ENCODE data around the gene RFNG. TPM values are rescaled to one million over a fixed set of nuclear protein-coding genes. Genes with fewer than 3 reads are reported as not detected.

Gene RFNG
- total and polyA plus RNA-seq, 10 of the 15 experiments (the other 5 are each of a cell fraction or from before 2014, with no cell fraction given) = 0.10 to 19.6 (median 6.2) TPM

DNA sequence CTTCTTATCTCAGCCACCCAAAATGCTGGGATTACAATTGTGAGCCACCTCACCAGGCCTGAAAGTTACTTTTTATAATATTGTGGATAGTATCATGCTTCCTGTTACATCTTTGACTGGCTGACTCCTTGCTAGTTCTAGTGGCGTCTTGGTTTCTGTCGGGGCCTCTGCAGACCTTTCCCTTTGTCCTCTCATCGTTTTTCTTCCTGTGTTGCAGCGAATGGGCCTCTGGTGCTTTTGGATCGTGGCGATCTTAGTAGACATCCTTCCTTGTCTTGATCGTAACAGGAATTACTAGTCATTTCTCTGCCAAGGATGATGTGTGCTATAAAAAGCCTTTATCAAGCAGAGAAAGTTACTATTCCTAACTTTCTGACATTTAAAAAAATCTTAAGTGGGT is 53.4 kb downstream of the RFNG start (continued):
- TF ChIP-seq, protein P1, sequence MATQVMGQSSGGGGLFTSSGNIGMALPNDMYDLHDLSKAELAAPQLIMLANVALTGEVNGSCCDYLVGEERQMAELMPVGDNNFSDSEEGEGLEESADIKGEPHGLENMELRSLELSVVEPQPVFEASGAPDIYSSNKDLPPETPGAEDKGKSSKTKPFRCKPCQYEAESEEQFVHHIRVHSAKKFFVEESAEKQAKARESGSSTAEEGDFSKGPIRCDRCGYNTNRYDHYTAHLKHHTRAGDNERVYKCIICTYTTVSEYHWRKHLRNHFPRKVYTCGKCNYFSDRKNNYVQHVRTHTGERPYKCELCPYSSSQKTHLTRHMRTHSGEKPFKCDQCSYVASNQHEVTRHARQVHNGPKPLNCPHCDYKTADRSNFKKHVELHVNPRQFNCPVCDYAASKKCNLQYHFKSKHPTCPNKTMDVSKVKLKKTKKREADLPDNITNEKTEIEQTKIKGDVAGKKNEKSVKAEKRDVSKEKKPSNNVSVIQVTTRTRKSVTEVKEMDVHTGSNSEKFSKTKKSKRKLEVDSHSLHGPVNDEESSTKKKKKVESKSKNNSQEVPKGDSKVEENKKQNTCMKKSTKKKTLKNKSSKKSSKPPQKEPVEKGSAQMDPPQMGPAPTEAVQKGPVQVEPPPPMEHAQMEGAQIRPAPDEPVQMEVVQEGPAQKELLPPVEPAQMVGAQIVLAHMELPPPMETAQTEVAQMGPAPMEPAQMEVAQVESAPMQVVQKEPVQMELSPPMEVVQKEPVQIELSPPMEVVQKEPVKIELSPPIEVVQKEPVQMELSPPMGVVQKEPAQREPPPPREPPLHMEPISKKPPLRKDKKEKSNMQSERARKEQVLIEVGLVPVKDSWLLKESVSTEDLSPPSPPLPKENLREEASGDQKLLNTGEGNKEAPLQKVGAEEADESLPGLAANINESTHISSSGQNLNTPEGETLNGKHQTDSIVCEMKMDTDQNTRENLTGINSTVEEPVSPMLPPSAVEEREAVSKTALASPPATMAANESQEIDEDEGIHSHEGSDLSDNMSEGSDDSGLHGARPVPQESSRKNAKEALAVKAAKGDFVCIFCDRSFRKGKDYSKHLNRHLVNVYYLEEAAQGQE (IDR thresholded peaks at IDR 0.05; ENCODE audit: low read depth, low read length) = no peak
- TF ChIP-seq CREB1 (IDR thresholded peaks at IDR 0.05; ENCODE audit: low read depth) (no peak), STAT3 (IDR thresholded peaks at IDR 0.05; ENCODE audit: low read depth, low read length) (no peak), KAT2A (conservative IDR thresholded peaks at IDR 0.05; ENCODE audit: control insufficient read depth, low read depth, low read length) (no peak)
- TF ChIP-seq, protein P2, sequence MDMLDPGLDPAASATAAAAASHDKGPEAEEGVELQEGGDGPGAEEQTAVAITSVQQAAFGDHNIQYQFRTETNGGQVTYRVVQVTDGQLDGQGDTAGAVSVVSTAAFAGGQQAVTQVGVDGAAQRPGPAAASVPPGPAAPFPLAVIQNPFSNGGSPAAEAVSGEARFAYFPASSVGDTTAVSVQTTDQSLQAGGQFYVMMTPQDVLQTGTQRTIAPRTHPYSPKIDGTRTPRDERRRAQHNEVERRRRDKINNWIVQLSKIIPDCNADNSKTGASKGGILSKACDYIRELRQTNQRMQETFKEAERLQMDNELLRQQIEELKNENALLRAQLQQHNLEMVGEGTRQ (IDR thresholded peaks at IDR 0.05; ENCODE audit: borderline replicate concordance, low read depth, low read length) = no peak
- TF ChIP-seq, protein P3, sequence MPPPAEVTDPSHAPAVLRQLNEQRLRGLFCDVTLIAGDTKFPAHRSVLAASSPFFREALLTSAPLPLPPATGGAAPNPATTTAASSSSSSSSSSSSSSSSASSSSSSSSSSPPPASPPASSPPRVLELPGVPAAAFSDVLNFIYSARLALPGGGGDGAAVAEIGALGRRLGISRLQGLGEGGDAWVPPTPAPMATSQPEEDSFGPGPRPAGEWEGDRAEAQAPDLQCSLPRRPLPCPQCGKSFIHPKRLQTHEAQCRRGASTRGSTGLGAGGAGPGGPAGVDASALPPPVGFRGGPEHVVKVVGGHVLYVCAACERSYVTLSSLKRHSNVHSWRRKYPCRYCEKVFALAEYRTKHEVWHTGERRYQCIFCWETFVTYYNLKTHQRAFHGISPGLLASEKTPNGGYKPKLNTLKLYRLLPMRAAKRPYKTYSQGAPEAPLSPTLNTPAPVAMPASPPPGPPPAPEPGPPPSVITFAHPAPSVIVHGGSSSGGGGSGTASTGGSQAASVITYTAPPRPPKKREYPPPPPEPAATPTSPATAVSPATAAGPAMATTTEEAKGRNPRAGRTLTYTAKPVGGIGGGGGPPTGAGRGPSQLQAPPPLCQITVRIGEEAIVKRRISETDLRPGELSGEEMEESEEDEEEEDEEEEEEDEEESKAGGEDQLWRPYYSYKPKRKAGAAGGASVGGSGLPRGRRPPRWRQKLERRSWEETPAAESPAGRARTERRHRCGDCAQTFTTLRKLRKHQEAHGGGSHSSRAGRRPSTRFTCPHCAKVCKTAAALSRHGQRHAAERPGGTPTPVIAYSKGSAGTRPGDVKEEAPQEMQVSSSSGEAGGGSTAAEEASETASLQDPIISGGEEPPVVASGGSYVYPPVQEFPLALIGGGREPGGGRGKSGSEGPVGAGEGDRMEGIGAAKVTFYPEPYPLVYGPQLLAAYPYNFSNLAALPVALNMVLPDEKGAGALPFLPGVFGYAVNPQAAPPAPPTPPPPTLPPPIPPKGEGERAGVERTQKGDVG (CRISPR knock-in tag; IDR thresholded peaks at IDR 0.05) = no peak

Other genes with a start within 250 kb of the RFNG start
Only the 7 nearest of the 25 such genes appear.
- gene CENPX, start 28.9 kb downstream of the RFNG start, total RNA-seq (2014; rRNA removed) = 84.0 and 101 TPM in 2 replicates
- 36.1 and 39.4 TPM in 2 replicates for gene CENPX, start 28.9 kb downstream of the RFNG start, total RNA-seq (2014; rRNA removed; fragmentation: Illumina TruSeq; extraction: Trizol)
- gene CENPX, start 28.9 kb downstream of the RFNG start, total RNA-seq (2021) = 84.0 and 89.0 TPM in 2 replicates
- gene CENPX, start 28.9 kb downstream of the RFNG start, polyA plus RNA-seq (2011; rRNA removed) = 29.3 and 54.8 TPM in 2 replicates
- 4.1 and 26.8 TPM in 2 replicates for gene CENPX, start 28.9 kb downstream of the RFNG start, polyA plus RNA-seq (2014; fragmentation: Illumina TruSeq; extraction: Trizol)
- 10 to 100 TPM; 11.7 to 39.3 TPM for gene CENPX, start 28.9 kb downstream of the RFNG start, polyA plus RNA-seq (2014; fragmentation: Nextera tagmentation; extraction: Ambion mirVana)
- gene CENPX, start 28.9 kb downstream of the RFNG start, polyA plus RNA-seq (2014; rRNA removed) = 111 and 113 TPM in 2 replicates
- gene CENPX, start 28.9 kb downstream of the RFNG start, polyA plus RNA-seq (2016; fragmentation: Nextera tagmentation; extraction: Ambion mirVana) = 100 to 1,000 TPM; 181 to 182 TPM
- 18.6 and 24.2 TPM in 2 replicates for gene LRRC45, start 28.5 kb downstream of the RFNG start, total RNA-seq (2014; rRNA removed)
- gene LRRC45, start 28.5 kb downstream of the RFNG start, total RNA-seq (2014; rRNA removed; fragmentation: Illumina TruSeq; extraction: Trizol) = 5.9 and 8.9 TPM in 2 replicates
- gene LRRC45, start 28.5 kb downstream of the RFNG start, total RNA-seq (2021) = 24.9 and 27.7 TPM in 2 replicates
- gene LRRC45, start 28.5 kb downstream of the RFNG start, polyA plus RNA-seq (2011; rRNA removed) = 4.5 and 7.7 TPM in 2 replicates
- gene LRRC45, start 28.5 kb downstream of the RFNG start, polyA plus RNA-seq (2014; fragmentation: Illumina TruSeq; extraction: Trizol) = 2.5 and 3.6 TPM in 2 replicates
- gene LRRC45, start 28.5 kb downstream of the RFNG start, polyA plus RNA-seq (2014; fragmentation: Nextera tagmentation; extraction: Ambion mirVana) = under 1 TPM; 0.03 to 0.05 TPM
- 24.2 and 24.4 TPM in 2 replicates for gene LRRC45, start 28.5 kb downstream of the RFNG start, polyA plus RNA-seq (2014; rRNA removed)
- 10 to 100 TPM; 12.0 to 13.4 TPM for gene LRRC45, start 28.5 kb downstream of the RFNG start, polyA plus RNA-seq (2016; fragmentation: Nextera tagmentation; extraction: Ambion mirVana)
- gene RAC3, start 20.1 kb downstream of the RFNG start, total RNA-seq (2014; rRNA removed) = 23.5 and 29.8 TPM in 2 replicates
- 9.0 and 9.2 TPM in 2 replicates for gene RAC3, start 20.1 kb downstream of the RFNG start, total RNA-seq (2014; rRNA removed; fragmentation: Illumina TruSeq; extraction: Trizol)
- gene RAC3, start 20.1 kb downstream of the RFNG start, total RNA-seq (2021) = 14.6 and 16.2 TPM in 2 replicates
- gene RAC3, start 20.1 kb downstream of the RFNG start, polyA plus RNA-seq (2011; rRNA removed) = 1.2 and 4.2 TPM in 2 replicates
- 2.8 and 9.8 TPM in 2 replicates for gene RAC3, start 20.1 kb downstream of the RFNG start, polyA plus RNA-seq (2014; fragmentation: Illumina TruSeq; extraction: Trizol)
- gene RAC3, start 20.1 kb downstream of the RFNG start, polyA plus RNA-seq (2014; fragmentation: Nextera tagmentation; extraction: Ambion mirVana) = under 1 TPM; 0.11 to 0.16 TPM
- 32.9 and 39.8 TPM in 2 replicates for gene RAC3, start 20.1 kb downstream of the RFNG start, polyA plus RNA-seq (2014; rRNA removed)
- gene RAC3, start 20.1 kb downstream of the RFNG start, polyA plus RNA-seq (2016; fragmentation: Nextera tagmentation; extraction: Ambion mirVana) = 1 to 10 TPM; 1.7 TPM
- 80.8 and 85.8 TPM in 2 replicates for gene DCXR, start 14.1 kb downstream of the RFNG start, total RNA-seq (2014; rRNA removed)
- gene DCXR, start 14.1 kb downstream of the RFNG start, total RNA-seq (2014; rRNA removed; fragmentation: Illumina TruSeq; extraction: Trizol) = 32.4 and 39.9 TPM in 2 replicates
- 110 and 119 TPM in 2 replicates for gene DCXR, start 14.1 kb downstream of the RFNG start, total RNA-seq (2021)
- gene DCXR, start 14.1 kb downstream of the RFNG start, polyA plus RNA-seq (2011; rRNA removed) = 29.9 and 66.6 TPM in 2 replicates
- 45.6 and 92.0 TPM in 2 replicates for gene DCXR, start 14.1 kb downstream of the RFNG start, polyA plus RNA-seq (2014; fragmentation: Illumina TruSeq; extraction: Trizol)
- 10 to 100 TPM; 12.3 to 44.8 TPM for gene DCXR, start 14.1 kb downstream of the RFNG start, polyA plus RNA-seq (2014; fragmentation: Nextera tagmentation; extraction: Ambion mirVana)
- 128 and 151 TPM in 2 replicates for gene DCXR, start 14.1 kb downstream of the RFNG start, polyA plus RNA-seq (2014; rRNA removed)
- gene DCXR, start 14.1 kb downstream of the RFNG start, polyA plus RNA-seq (2016; fragmentation: Nextera tagmentation; extraction: Ambion mirVana) = 100 to 1,000 TPM; 122 to 139 TPM
- gene GPS1, start 87 bp upstream of the RFNG start, total RNA-seq (2014; rRNA removed) = 110 and 131 TPM in 2 replicates
- gene GPS1, start 87 bp upstream of the RFNG start, total RNA-seq (2014; rRNA removed; fragmentation: Illumina TruSeq; extraction: Trizol) = 35.1 and 37.1 TPM in 2 replicates
- 113 and 122 TPM in 2 replicates for gene GPS1, start 87 bp upstream of the RFNG start, total RNA-seq (2021)
- 14.3 and 53.3 TPM in 2 replicates for gene GPS1, start 87 bp upstream of the RFNG start, polyA plus RNA-seq (2011; rRNA removed)
- gene GPS1, start 87 bp upstream of the RFNG start, polyA plus RNA-seq (2014; fragmentation: Illumina TruSeq; extraction: Trizol) = 7.5 and 32.8 TPM in 2 replicates
- 10 to 100 TPM in 1 of 2 experiments, 1 to 10 TPM in 1; 2.2 to 11.5 TPM for gene GPS1, start 87 bp upstream of the RFNG start, polyA plus RNA-seq (2014; fragmentation: Nextera tagmentation; extraction: Ambion mirVana)
- 102 and 119 TPM in 2 replicates for gene GPS1, start 87 bp upstream of the RFNG start, polyA plus RNA-seq (2014; rRNA removed)
- 100 to 1,000 TPM; 119 to 146 TPM for gene GPS1, start 87 bp upstream of the RFNG start, polyA plus RNA-seq (2016; fragmentation: Nextera tagmentation; extraction: Ambion mirVana)
- gene DUS1L, start 14.0 kb upstream of the RFNG start, total RNA-seq (2014; rRNA removed) = 107 and 132 TPM in 2 replicates
- 43.3 and 50.3 TPM in 2 replicates for gene DUS1L, start 14.0 kb upstream of the RFNG start, total RNA-seq (2014; rRNA removed; fragmentation: Illumina TruSeq; extraction: Trizol)
- gene DUS1L, start 14.0 kb upstream of the RFNG start, total RNA-seq (2021) = 137 and 157 TPM in 2 replicates
- 21.0 and 42.6 TPM in 2 replicates for gene DUS1L, start 14.0 kb upstream of the RFNG start, polyA plus RNA-seq (2011; rRNA removed)
- 13.8 and 46.5 TPM in 2 replicates for gene DUS1L, start 14.0 kb upstream of the RFNG start, polyA plus RNA-seq (2014; fragmentation: Illumina TruSeq; extraction: Trizol)
- 10 to 100 TPM in 1 of 2 experiments, 1 to 10 TPM in 1; 6.1 to 15.3 TPM for gene DUS1L, start 14.0 kb upstream of the RFNG start, polyA plus RNA-seq (2014; fragmentation: Nextera tagmentation; extraction: Ambion mirVana)
- 147 and 155 TPM in 2 replicates for gene DUS1L, start 14.0 kb upstream of the RFNG start, polyA plus RNA-seq (2014; rRNA removed)
- 10 to 100 TPM in 1 of 2 experiments, 1 to 10 TPM in 1; 9.7 to 25.4 TPM for gene DUS1L, start 14.0 kb upstream of the RFNG start, polyA plus RNA-seq (2016; fragmentation: Nextera tagmentation; extraction: Ambion mirVana)
- 67.4 and 73.8 TPM in 2 replicates for gene FASN, start 46.4 kb upstream of the RFNG start, total RNA-seq (2014; rRNA removed)
- 18.0 and 20.8 TPM in 2 replicates for gene FASN, start 46.4 kb upstream of the RFNG start, total RNA-seq (2014; rRNA removed; fragmentation: Illumina TruSeq; extraction: Trizol)
- 333 and 348 TPM in 2 replicates for gene FASN, start 46.4 kb upstream of the RFNG start, total RNA-seq (2021)
- gene FASN, start 46.4 kb upstream of the RFNG start, polyA plus RNA-seq (2011; rRNA removed) = 4.5 and 10.8 TPM in 2 replicates
- gene FASN, start 46.4 kb upstream of the RFNG start, polyA plus RNA-seq (2014; fragmentation: Illumina TruSeq; extraction: Trizol) = 1.6 and 12.8 TPM in 2 replicates
- under 1 TPM; 0.19 to 0.31 TPM for gene FASN, start 46.4 kb upstream of the RFNG start, polyA plus RNA-seq (2014; fragmentation: Nextera tagmentation; extraction: Ambion mirVana)
- gene FASN, start 46.4 kb upstream of the RFNG start, polyA plus RNA-seq (2014; rRNA removed) = 87.8 and 131 TPM in 2 replicates
- 10 to 100 TPM; 40.1 to 42.5 TPM for gene FASN, start 46.4 kb upstream of the RFNG start, polyA plus RNA-seq (2016; fragmentation: Nextera tagmentation; extraction: Ambion mirVana)